ENCODE results near the gene CREB3L2.

DNA sequence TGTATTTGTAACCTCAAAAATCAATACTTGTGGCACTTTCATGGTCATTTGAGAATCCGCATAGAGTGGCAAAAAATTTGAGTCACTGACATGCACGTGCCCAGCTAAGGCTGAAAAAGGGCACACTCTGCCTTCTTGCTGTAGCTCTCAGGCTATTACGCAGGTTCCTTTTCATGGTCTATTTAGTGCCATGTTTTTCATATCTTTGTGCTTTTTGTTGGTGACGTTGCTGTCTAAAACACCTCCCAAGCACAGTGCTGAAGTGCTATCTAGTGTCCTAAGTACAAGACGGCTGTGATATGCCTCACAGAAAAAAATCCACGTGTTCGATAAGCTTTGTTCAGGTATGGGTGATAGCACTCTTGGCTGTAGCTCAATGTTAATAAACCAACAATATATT is 50.9 kb downstream of the CREB3L2 start:
- TF ChIP-seq, protein P1, sequence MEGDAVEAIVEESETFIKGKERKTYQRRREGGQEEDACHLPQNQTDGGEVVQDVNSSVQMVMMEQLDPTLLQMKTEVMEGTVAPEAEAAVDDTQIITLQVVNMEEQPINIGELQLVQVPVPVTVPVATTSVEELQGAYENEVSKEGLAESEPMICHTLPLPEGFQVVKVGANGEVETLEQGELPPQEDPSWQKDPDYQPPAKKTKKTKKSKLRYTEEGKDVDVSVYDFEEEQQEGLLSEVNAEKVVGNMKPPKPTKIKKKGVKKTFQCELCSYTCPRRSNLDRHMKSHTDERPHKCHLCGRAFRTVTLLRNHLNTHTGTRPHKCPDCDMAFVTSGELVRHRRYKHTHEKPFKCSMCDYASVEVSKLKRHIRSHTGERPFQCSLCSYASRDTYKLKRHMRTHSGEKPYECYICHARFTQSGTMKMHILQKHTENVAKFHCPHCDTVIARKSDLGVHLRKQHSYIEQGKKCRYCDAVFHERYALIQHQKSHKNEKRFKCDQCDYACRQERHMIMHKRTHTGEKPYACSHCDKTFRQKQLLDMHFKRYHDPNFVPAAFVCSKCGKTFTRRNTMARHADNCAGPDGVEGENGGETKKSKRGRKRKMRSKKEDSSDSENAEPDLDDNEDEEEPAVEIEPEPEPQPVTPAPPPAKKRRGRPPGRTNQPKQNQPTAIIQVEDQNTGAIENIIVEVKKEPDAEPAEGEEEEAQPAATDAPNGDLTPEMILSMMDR (IDR thresholded peaks at IDR 0.05), result no peak
- TF ChIP-seq, protein P2, sequence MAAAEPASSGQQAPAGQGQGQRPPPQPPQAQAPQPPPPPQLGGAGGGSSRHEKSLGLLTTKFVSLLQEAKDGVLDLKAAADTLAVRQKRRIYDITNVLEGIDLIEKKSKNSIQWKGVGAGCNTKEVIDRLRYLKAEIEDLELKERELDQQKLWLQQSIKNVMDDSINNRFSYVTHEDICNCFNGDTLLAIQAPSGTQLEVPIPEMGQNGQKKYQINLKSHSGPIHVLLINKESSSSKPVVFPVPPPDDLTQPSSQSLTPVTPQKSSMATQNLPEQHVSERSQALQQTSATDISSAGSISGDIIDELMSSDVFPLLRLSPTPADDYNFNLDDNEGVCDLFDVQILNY (CRISPR knock-in tag; IDR thresholded peaks at IDR 0.05), result no peak
- no peak for TF ChIP-seq ZNF138 (CRISPR knock-in tag; conservative IDR thresholded peaks at IDR 0.05)
- TF ChIP-seq ZNF416 (CRISPR knock-in tag; IDR thresholded peaks at IDR 0.05), result no peak
- TF ChIP-seq, protein P3, sequence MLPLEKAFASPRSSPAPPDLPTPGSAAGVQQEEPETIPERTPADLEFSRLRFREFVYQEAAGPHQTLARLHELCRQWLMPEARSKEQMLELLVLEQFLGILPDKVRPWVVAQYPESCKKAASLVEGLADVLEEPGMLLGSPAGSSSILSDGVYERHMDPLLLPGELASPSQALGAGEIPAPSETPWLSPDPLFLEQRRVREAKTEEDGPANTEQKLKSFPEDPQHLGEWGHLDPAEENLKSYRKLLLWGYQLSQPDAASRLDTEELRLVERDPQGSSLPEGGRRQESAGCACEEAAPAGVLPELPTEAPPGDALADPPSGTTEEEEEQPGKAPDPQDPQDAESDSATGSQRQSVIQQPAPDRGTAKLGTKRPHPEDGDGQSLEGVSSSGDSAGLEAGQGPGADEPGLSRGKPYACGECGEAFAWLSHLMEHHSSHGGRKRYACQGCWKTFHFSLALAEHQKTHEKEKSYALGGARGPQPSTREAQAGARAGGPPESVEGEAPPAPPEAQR (CRISPR knock-in tag; IDR thresholded peaks at IDR 0.05), result no peak
